Measurements from ENCODE around the gene STAT5B.
"Not testable (repeated sequence)": the region's sequence is repeated elsewhere in the genome, so short reads cannot be mapped to it uniquely, and the experiment has no call there.

STAT5B gene

DNA sequence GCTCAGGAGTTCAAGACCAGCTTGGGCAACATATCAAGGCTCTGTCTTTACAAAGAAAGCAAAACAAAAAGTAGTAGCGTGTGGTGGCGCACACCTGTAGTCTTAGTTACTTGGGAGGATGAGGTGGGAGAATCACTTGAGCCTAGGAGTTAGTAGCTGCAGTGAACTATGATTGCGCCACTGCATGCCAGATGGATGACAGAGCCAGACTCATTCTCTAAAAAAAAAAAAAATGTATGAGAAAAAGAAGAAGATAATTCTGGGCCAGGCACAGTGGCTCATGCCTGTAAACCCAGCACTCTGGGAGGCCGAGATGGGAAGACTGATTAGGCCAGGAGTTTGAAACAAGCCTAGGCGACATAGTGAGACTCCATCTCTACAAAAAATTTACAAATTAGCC lies 28.5 kb downstream of the STAT5B start:
- TF ChIP-seq PATZ1 (CRISPR knock-in tag; IDR thresholded peaks at IDR 0.05; ENCODE audit: borderline replicate concordance) = no peak
- no peak for TF ChIP-seq TSHZ2 (CRISPR knock-in tag; IDR thresholded peaks at IDR 0.05)
- no peak for TF ChIP-seq ZNF70 (CRISPR knock-in tag; IDR thresholded peaks at IDR 0.05)
- TF ChIP-seq OSR1 (CRISPR knock-in tag; IDR thresholded peaks at IDR 0.05) = no peak
- TF ChIP-seq RARB (CRISPR knock-in tag; IDR thresholded peaks at IDR 0.05) = no peak
- TF ChIP-seq POU6F1 (CRISPR knock-in tag; IDR thresholded peaks at IDR 0.05; ENCODE audit: borderline replicate concordance, low read depth) = no peak
- no peak for TF ChIP-seq SNAI2 (CRISPR knock-in tag; IDR thresholded peaks at IDR 0.05)
- no peak for ATAC-seq

DNA sequence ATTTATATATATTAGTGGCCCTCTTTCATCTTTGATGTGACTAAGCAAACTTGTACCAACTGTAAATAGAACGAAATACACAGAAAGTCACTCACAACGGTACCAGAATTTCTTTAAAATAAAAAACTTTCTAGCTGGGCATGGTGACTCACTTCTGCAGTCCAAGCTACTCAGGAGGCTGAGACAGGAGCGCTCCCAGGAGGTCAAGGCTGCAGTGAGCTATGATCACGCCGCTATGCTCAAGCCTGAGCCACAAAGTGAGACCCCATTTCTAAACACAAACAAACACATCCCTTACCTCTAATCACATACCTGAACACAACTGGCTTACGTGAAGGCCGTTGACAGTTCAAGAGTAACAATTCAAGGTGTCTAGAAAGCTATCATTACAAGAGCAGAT lies 29.7 kb downstream of the STAT5B start:
- ATAC-seq = no peak
- TF ChIP-seq ZNF565 (CRISPR knock-in tag; conservative IDR thresholded peaks at IDR 0.05; ENCODE audit: low read depth) (no peak), BACH2 (CRISPR knock-in tag; IDR thresholded peaks at IDR 0.05; ENCODE audit: borderline replicate concordance) (no peak), RARB (CRISPR knock-in tag; IDR thresholded peaks at IDR 0.05) (no peak), TCF4 (CRISPR knock-in tag; IDR thresholded peaks at IDR 0.05; ENCODE audit: borderline replicate concordance) (no peak), ZFP3 (CRISPR knock-in tag; IDR thresholded peaks at IDR 0.05) (no peak), ESRRG (CRISPR knock-in tag; IDR thresholded peaks at IDR 0.05) (no peak), ZNF70 (CRISPR knock-in tag; IDR thresholded peaks at IDR 0.05) (no peak)

DNA sequence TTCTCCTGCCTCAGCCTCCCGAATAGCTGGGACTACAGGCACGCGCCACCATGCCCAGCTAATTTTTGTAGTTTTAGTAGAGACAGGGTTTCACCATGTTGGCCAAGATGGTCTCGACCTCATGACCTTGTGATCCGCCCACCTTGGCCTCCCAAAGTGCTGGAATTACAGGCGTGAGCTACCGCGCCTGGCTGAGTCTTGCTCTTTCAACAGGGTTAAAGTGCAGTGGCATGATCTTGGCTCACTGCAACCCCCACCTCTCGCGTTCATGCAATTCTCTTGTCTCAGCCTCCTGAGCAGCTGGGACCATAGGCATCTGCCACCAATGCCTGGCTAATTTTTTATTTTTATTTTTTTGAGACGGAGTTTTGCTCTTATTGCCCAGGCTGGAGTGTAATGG lies 31.0 kb downstream of the STAT5B start:
- ATAC-seq = not testable (repeated sequence)

- ATAC-seq = not testable (repeated sequence)
Measured at GRCh38 chr17:42244116-42244515, 32.1 kb downstream of the STAT5B start.

DNA sequence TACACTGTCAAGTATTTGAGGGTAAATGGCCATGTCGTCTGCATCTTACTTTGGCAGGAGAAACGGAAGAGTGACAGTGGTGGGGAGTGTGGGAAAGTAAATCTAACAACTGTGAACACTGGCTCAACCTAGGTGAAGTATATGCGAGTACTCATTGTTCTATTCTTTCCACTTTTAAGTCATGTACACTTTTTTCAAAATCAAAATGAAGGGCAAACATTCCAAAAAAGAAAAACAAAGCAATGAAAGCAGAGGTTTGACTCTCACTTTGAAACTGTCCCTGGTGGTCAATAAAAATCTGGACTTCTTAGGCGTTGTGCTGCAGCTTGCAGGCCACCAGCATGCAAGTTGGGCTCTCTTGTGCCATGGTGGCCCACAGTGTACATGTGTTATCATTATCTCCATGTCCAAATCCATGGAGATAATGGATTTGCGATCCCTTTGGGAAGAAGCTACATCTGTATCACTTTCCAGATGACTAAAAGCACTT lies 32.7 kb downstream of the STAT5B start:
- no peak for ATAC-seq
- TF ChIP-seq, protein P1, sequence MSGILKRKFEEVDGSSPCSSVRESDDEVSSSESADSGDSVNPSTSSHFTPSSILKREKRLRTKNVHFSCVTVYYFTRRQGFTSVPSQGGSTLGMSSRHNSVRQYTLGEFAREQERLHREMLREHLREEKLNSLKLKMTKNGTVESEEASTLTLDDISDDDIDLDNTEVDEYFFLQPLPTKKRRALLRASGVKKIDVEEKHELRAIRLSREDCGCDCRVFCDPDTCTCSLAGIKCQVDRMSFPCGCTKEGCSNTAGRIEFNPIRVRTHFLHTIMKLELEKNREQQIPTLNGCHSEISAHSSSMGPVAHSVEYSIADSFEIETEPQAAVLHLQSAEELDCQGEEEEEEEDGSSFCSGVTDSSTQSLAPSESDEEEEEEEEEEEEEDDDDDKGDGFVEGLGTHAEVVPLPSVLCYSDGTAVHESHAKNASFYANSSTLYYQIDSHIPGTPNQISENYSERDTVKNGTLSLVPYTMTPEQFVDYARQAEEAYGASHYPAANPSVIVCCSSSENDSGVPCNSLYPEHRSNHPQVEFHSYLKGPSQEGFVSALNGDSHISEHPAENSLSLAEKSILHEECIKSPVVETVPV (CRISPR knock-in tag; IDR thresholded peaks at IDR 0.05) = no peak
- TF ChIP-seq ZNF8 (CRISPR knock-in tag; IDR thresholded peaks at IDR 0.05) = no peak
- TF ChIP-seq TSHZ2 (CRISPR knock-in tag; IDR thresholded peaks at IDR 0.05) = no peak
- TF ChIP-seq PPARA (CRISPR knock-in tag; IDR thresholded peaks at IDR 0.05; ENCODE audit: borderline replicate concordance) = no peak
- TF ChIP-seq GLIS3 (CRISPR knock-in tag; IDR thresholded peaks at IDR 0.05) = no peak

Measured in SK-N-SH treated with all-trans-retinoic acid at 6 μM for 48 hours (cell line).